Measurements from ENCODE around the gene FBXO39.

Gene FBXO39

GRCh38 chr17:6796017-6796886, 20.2 kb downstream of the FBXO39 start:
- TF ChIP-seq CTCF (IDR thresholded peaks at IDR 0.05), result no peak

- no peak for TF ChIP-seq CTCF (IDR thresholded peaks at IDR 0.05)
These were observed 21.0 kb downstream of the FBXO39 start for GRCh38 chr17:6796887-6797490.

GRCh38 chr17:6797718-6798351, 21.8 kb downstream of the FBXO39 start:
- TF ChIP-seq CTCF (IDR thresholded peaks at IDR 0.05), result no peak

GRCh38 chr17:6799738-6800137, 23.7 kb downstream of the FBXO39 start:
- TF ChIP-seq CTCF (IDR thresholded peaks at IDR 0.05), result no peak

- TF ChIP-seq CTCF (IDR thresholded peaks at IDR 0.05), result no peak
These were observed 24.5 kb downstream of the FBXO39 start for GRCh38 chr17:6800422-6801027.

- TF ChIP-seq CTCF (IDR thresholded peaks at IDR 0.05), result no peak
These were observed 35.5 kb downstream of the FBXO39 start for GRCh38 chr17:6811510-6811909.

- no peak for TF ChIP-seq CTCF (IDR thresholded peaks at IDR 0.05)
These were observed 36.3 kb downstream of the FBXO39 start for GRCh38 chr17:6812295-6812694.

Data from LNCAP (cell line).